GM12878 (cell line): ENCODE data around the gene CDH4. TPM values are rescaled to one million over a fixed set of nuclear protein-coding genes. Genes with fewer than 3 reads are reported as not detected.

ENCODE experiments used
- ATF7 ChIP-seq: fragments of 450-650 bp; IDR thresholded peaks from 2 replicates; pipeline ENCODE4 v1.6.1; 2016; ENCODE audit warnings: low read depth, mild to moderate bottlenecking
- BCL11A ChIP-seq: IDR thresholded peaks from 2 replicates; pipeline ENCODE4 v1.6.1; 2011; ENCODE audit warnings: low read depth, low read length
- BCLAF1 ChIP-seq: fragments of 450-650 bp; IDR thresholded peaks from 2 replicates; pipeline ENCODE4 v1.6.1; 2017; ENCODE audit warnings: antibody characterized with exemption, mild to moderate bottlenecking, moderate library complexity
- BRCA1 ChIP-seq: IDR thresholded peaks from 2 replicates; pipeline ENCODE4 v1.6.1; 2011; ENCODE audit warnings: low read depth, low read length, improper control_type of control experiment
- CEBPZ ChIP-seq: fragments of 150-350 bp; IDR thresholded peaks from 2 replicates; pipeline ENCODE4 v1.6.1; 2016; ENCODE audit warnings: low read depth, low read length
- E4F1 ChIP-seq: fragments of 450-650 bp; IDR thresholded peaks from 2 replicates; pipeline ENCODE4 v1.6.1; 2018; ENCODE audit warnings: borderline replicate concordance, mild to moderate bottlenecking; ENCODE audit not compliant: partially characterized antibody
- KLF5 ChIP-seq: fragments of 450-650 bp; IDR thresholded peaks from 2 replicates; pipeline ENCODE4 v1.6.1; 2014; ENCODE audit warnings: mild to moderate bottlenecking; ENCODE audit not compliant: partially characterized antibody
- USF1 ChIP-seq: IDR thresholded peaks from 2 replicates; pipeline ENCODE4 v1.6.1; 2011; ENCODE audit warnings: borderline replicate concordance, low read depth, mild to moderate bottlenecking, moderate library complexity, mixed read lengths, low read length; ENCODE audit not compliant: insufficient read depth; ENCODE audit errors: extremely low read length
- YBX1 ChIP-seq: fragments of 450-650 bp; IDR thresholded peaks from 2 replicates; pipeline ENCODE4 v1.6.1; 2016; ENCODE audit warnings: antibody characterized with exemption
- ZNF384 ChIP-seq: IDR thresholded peaks from 2 replicates; pipeline ENCODE4 v1.6.1; 2012; ENCODE audit warnings: low read depth, mild to moderate bottlenecking, low read length, improper control_type of control experiment, borderline replicate concordance
- polyA plus RNA-seq, 11 experiments: library from polyadenylated mRNA; depleted of rRNA in 4 of 11; unstranded in 6 of 11; stranded (reverse) in 5 of 11; fragments of >200 nt; fragmentation: Nextera tagmentation in 4 of 11; fragmentation: Illumina TruSeq in 1 of 11; extraction: Ambion mirVana in 4 of 11; extraction: Trizol in 1 of 11; gene quantifications; 1 replicate in 1 of 11; 2 replicates in 10 of 11; pipeline versions ENCODE4 v1.2.1 to v1.2.3, GENCODE V29; 2011 to 2016; ENCODE audit warnings: inconsistent platforms in 2 of 11, missing spikeins in 2 of 11, low read depth in 1 of 11
- total RNA-seq, 4 experiments: library from RNA; depleted of rRNA in 3 of 4; stranded (reverse); fragments of >200 nt in 3 of 4; fragmentation: Illumina TruSeq in 1 of 4; extraction: Trizol in 1 of 4; gene quantifications; 2 replicates each; pipeline versions ENCODE4 v1.2.1 to v1.2.3, GENCODE V29; 2013 to 2021

The CDH4 gene
- total and polyA plus RNA-seq, 10 of the 15 experiments (the other 5 are each of a cell fraction or from before 2014, with no cell fraction given), result not detected

GRCh38 chr20:61253640-61254511 lies 1.8 kb downstream of the CDH4 start (continued):
- TF ChIP-seq BCLAF1 (no peak), E4F1 (no peak), YBX1 (no peak), USF1 (no peak), ATF7 (no peak), BCL11A (no peak), BRCA1 (no peak), KLF5 (no peak), ZNF384 (no peak), CEBPZ (no peak)
- TF ChIP-seq, all 136 proteins: peak for 0
